SH-SY5Y (cell line): ENCODE results near the gene MYLK4.

Experiments
- GATA2 ChIP-seq: IDR thresholded peaks from 2 replicates; pipeline ENCODE4 v1.6.1; 2011; ENCODE audit warnings: mild to moderate bottlenecking, low read depth, low read length
- GATA3 ChIP-seq: IDR thresholded peaks from 2 replicates; pipeline ENCODE4 v1.6.1; 2011; ENCODE audit warnings: low read depth, mild to moderate bottlenecking, low read length, moderate library complexity

GRCh38 chr6:2680264-2680922 lies 70.3 kb downstream of the MYLK4 start:
- no peak for TF ChIP-seq GATA2
- no peak for TF ChIP-seq GATA3
